ENCODE results near the gene DHRSX.

DNA sequence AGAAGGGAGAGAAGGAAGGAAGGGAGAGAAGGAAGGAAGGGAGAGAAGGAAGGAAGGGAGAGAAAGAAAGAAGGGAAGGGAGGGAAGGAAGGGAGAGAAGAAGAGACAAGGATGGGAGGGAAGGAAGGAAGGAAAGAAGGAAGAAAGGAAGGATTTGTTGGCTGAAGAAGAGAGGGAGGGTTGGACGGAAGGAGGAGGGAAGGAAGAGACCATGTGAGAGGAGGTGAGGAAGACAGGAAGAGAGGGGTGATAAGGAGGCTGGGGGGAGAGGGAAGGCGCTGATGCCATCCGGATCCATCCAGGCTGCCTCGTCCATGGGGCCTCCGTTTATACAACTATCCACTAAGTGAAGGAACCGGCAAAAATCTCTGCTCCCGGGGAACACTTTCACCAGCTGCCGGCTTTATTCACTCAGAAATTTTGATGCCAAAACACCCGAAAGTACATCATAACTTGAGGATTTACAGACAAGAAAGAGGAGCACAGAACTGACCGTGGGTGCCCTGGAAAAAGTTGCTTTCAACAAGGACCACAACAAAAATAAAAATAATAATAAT is 14.9 kb downstream of the DHRSX start:
- no peak for TF ChIP-seq YY1 (IDR thresholded peaks at IDR 0.05; ENCODE audit: insufficient read depth, insufficient read length)
- TF ChIP-seq SUZ12 (IDR thresholded peaks at IDR 0.05; ENCODE audit: extremely low read depth, insufficient read depth, insufficient read length) = no peak
- no peak for TF ChIP-seq ZNF274 (IDR thresholded peaks at IDR 0.05; ENCODE audit: low read depth, low read length)
